ENCODE results near the gene MT1F. TPM values are rescaled to one million over a fixed set of nuclear protein-coding genes. Genes with fewer than 3 reads are reported as not detected.

Gene MT1F
- total and polyA plus RNA-seq, 5 donors from 2014 or later: 6.8 to 88.5 (median 34.4) TPM

DNA sequence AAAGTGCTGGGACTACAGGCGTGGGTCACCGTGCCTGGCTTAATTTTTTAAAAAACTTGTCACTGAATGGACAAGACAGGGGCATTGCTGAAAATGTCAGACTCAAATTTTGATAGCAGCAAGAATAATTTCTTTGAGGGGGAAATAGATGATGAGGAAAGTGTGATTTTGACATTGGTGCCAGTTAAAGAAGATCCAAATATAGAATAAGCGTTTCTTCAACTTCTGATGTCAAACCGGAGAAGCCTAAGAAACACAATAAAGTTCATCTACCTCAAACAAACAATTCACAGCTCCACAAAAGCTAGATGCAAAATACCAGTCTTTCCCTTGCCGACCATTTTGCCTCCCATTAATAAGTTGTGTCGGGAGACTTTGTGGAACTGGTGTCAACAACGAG, 29.0 kb downstream of the MT1F start:
- DNase-seq (no peak), ATAC-seq (ENCODE audit: low read depth in 2 of 2) (no peak)
- Mint-ChIP-seq H3K27ac (no peak overlapping the region), H3K4me3 (no peak overlapping the region), H3K27me3 (no peaks in the 10 kb centered on the region), H3K9me3 (peaks cover 0 to 4% (median 1%) of the 10 kb centered on the region in 7 donors), H3K36me3 (peaks cover 18% of the 10 kb centered on the region), H3K4me1 (peaks cover 10 to 23% (median 18%) of the 10 kb centered on the region in 4 donors)
- Histone ChIP-seq H3K4me3 (ENCODE audit: low read depth, low read length) (no peak overlapping the region), H3K27ac (ENCODE audit: insufficient read depth, low read length, poor library complexity, severe bottlenecking) (no peak overlapping the region), H3K36me3 (ENCODE audit: control insufficient read depth, insufficient read depth, low read length) (no peaks in the 10 kb centered on the region), H3K4me1 (ENCODE audit: control insufficient read depth, insufficient read depth, low read length, poor library complexity, severe bottlenecking) (peaks cover 24% of the 10 kb centered on the region), H3K9me3 (ENCODE audit: control insufficient read depth in 2 of 2, low read length in 2 of 2) (no peaks in the 10 kb centered on the region), H3K27me3 (ENCODE audit: control insufficient read depth, insufficient read depth, low read length) (no peaks in the 10 kb centered on the region)

DNA sequence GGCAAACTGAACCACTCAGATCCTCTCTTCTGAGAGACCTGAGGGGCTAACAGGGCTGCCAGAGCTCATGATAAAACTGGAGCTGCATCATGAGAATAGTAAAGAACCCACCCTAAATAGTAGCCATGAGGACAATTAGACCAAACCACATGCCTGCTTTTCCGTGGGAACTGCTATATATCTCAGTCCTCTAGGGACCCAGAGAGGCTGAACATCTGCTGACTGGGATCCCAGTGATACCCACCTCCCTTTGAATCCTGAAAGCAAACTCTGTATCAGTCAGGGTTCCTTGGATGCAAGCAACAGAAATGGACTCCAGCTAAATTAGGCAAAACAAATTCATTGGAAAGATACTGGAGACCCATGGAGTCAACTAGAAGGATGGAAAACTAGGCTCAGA, 31.0 kb downstream of the MT1F start:
- Mint-ChIP-seq H3K36me3 (peaks cover 17% of the 10 kb centered on the region), H3K27ac (no peak overlapping the region), H3K4me1 (peaks cover 7 to 12% (median 8%) of the 10 kb centered on the region in 4 donors), H3K4me3 (peak overlapping the region in 2 of 4 donors; percentile 24 to 44), H3K27me3 (no peaks in the 10 kb centered on the region), H3K9me3 (peaks cover 0 to 4% (median 0%) of the 10 kb centered on the region in 7 donors)
- Histone ChIP-seq H3K36me3 (ENCODE audit: control insufficient read depth, insufficient read depth, low read length) (no peaks in the 10 kb centered on the region), H3K4me3 (ENCODE audit: low read depth, low read length) (no peak overlapping the region), H3K27ac (ENCODE audit: insufficient read depth, low read length, poor library complexity, severe bottlenecking) (no peak overlapping the region), H3K9me3 (ENCODE audit: control insufficient read depth in 2 of 2, low read length in 2 of 2) (no peaks in the 10 kb centered on the region), H3K27me3 (ENCODE audit: control insufficient read depth, insufficient read depth, low read length) (no peaks in the 10 kb centered on the region), H3K4me1 (ENCODE audit: control insufficient read depth, insufficient read depth, low read length, poor library complexity, severe bottlenecking) (peaks cover 4% of the 10 kb centered on the region)
- ATAC-seq (ENCODE audit: low read depth in 2 of 2) (no peak), DNase-seq (no peak)

DNA sequence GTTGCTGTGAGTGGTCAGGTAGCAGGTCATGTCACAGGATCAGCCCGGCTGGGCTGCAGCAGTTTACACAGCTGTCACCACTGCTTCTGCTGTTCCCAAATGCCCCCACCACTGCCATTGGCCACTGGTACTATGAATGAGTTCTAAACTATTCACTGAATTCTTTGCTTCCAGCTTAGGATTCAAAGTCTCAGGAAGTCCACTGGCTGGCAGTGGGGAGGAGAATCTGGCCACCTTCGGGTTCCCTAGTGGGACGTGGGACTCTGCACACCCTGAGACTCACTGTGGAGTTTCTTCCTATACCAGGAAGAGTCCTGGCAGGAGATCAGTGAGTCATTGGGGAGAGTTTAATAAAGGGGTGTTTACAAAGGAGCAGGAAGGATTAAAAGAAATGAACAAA, 31.4 kb downstream of the MT1F start:
- Mint-ChIP-seq H3K27me3 (no peaks in the 10 kb centered on the region), H3K36me3 (peaks cover 12% of the 10 kb centered on the region), H3K4me3 (no peak overlapping the region), H3K4me1 (peaks cover 3 to 8% (median 4%) of the 10 kb centered on the region in 4 donors), H3K27ac (no peak overlapping the region), H3K9me3 (peaks cover 0 to 4% (median 0%) of the 10 kb centered on the region in 7 donors)
- no peaks in the 10 kb centered on the region for H3K9me3 ChIP-seq (ENCODE audit: control insufficient read depth in 2 of 2, low read length in 2 of 2)
- H3K4me3 ChIP-seq (ENCODE audit: low read depth, low read length): no peak overlapping the region
- peaks cover under 1% of the 10 kb centered on the region for H3K4me1 ChIP-seq (ENCODE audit: control insufficient read depth, insufficient read depth, low read length, poor library complexity, severe bottlenecking)
- ATAC-seq (ENCODE audit: low read depth in 2 of 2) (no peak), DNase-seq (no peak)
- H3K27me3 ChIP-seq (ENCODE audit: control insufficient read depth, insufficient read depth, low read length): no peaks in the 10 kb centered on the region
- H3K36me3 ChIP-seq (ENCODE audit: control insufficient read depth, insufficient read depth, low read length): no peaks in the 10 kb centered on the region
- H3K27ac ChIP-seq (ENCODE audit: insufficient read depth, low read length, poor library complexity, severe bottlenecking): no peak overlapping the region

DNA sequence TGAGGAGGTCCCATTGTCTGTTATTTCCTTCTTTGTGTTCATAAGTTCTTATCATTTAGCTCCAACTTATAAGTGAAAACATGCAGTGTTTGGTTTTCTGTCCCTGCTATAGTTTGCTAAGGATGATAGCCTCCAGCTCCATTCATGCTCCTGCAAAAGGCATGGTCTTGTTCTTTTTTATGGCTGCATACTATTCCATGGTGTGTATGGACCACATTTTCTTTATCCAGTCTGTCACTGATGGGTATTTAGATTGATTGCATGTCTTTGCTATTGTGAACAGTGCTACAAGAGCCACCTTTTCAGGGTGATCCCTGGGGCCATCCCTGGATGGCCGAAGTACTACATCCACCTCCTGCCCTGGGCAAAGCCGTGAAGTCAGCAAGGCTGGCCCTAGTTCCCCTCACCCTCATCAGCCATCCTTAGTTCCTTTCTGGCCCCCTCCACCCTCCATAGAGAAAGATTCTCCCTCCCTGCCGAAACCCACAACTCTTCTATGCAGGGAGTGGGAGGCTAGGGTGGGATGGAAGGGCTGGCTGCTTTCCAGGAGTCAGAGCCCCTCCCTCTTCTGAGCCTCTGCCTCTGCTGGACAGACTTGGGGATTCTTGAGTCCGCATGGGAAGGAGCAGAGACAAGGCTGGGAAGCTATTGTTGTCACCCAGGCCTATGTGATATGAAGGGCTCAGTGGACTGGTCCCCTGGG, 32.8 kb downstream of the MT1F start:
- Mint-ChIP-seq H3K9me3 (peaks cover 0 to 4% (median 0%) of the 10 kb centered on the region in 7 donors), H3K27ac (peak overlapping the region in 1 of 3 donors; percentile 62), H3K36me3 (peaks cover 7% of the 10 kb centered on the region), H3K27me3 (no peaks in the 10 kb centered on the region), H3K4me1 (peaks cover 0 to 6% (median 0%) of the 10 kb centered on the region in 4 donors), H3K4me3 (no peak overlapping the region)
- ATAC-seq (ENCODE audit: low read depth in 2 of 2) (no peak), DNase-seq (no peak)
- Histone ChIP-seq H3K4me3 (ENCODE audit: low read depth, low read length) (no peak overlapping the region), H3K36me3 (ENCODE audit: control insufficient read depth, insufficient read depth, low read length) (no peaks in the 10 kb centered on the region), H3K9me3 (ENCODE audit: control insufficient read depth in 2 of 2, low read length in 2 of 2) (no peaks in the 10 kb centered on the region), H3K4me1 (ENCODE audit: control insufficient read depth, insufficient read depth, low read length, poor library complexity, severe bottlenecking) (no peaks in the 10 kb centered on the region), H3K27ac (ENCODE audit: insufficient read depth, low read length, poor library complexity, severe bottlenecking) (no peak overlapping the region), H3K27me3 (ENCODE audit: control insufficient read depth, insufficient read depth, low read length) (no peaks in the 10 kb centered on the region)

DNA sequence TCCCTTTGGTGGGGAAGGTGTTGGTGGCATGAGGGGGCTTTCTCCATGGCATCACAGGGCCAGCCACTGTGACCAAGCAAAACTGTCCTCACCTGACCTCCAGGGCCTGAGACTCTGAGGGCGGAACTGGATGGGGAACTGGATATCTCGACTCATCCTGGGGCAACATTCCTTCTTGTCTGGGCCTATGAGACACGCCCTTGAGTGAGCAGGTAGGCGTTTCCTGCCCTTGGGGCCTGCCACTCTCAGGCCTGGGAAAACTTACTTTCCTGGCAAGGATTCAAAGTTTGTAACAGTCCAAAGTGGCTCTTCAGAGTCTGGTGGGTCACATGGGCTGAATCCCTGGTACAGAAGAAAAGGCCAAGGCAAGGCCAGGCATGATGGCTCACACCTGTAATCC, 34.1 kb downstream of the MT1F start:
- H3K27ac Mint-ChIP-seq: no peak overlapping the region

DNA sequence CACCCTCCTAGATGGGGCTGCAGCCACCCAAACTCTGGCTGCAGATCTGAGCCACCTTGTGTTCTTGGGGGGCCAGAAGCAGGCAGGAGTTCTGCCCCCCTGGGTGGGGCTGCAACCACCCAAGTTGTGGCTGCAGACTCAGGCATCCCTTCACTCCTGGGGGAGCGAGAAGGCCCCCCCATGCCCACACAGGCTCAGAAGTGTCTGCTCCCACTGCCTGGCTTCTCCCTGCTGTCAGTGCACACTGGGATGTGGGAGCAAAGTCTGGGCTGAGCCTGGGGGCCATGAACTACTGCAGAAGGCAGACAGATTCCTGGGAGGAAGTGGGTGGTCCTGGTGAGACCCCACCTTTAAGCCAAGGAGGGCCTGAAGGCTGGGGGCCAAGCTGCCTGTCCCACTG, 37.5 kb downstream of the MT1F start:
- Histone ChIP-seq H3K4me1 (ENCODE audit: control insufficient read depth, insufficient read depth, low read length, poor library complexity, severe bottlenecking) (no peaks in the 10 kb centered on the region), H3K27me3 (ENCODE audit: control insufficient read depth, insufficient read depth, low read length) (no peaks in the 10 kb centered on the region), H3K36me3 (ENCODE audit: control insufficient read depth, insufficient read depth, low read length) (no peaks in the 10 kb centered on the region), H3K9me3 (ENCODE audit: control insufficient read depth in 2 of 2, low read length in 2 of 2) (no peaks in the 10 kb centered on the region), H3K4me3 (ENCODE audit: low read depth, low read length) (no peak overlapping the region), H3K27ac (ENCODE audit: insufficient read depth, low read length, poor library complexity, severe bottlenecking) (no peak overlapping the region)
- Mint-ChIP-seq H3K27ac (no peak overlapping the region), H3K27me3 (peaks cover 4% of the 10 kb centered on the region), H3K4me3 (no peak overlapping the region), H3K4me1 (peaks cover 0 to 6% (median 0%) of the 10 kb centered on the region in 4 donors), H3K36me3 (no peaks in the 10 kb centered on the region), H3K9me3 (peaks cover 0 to 6% (median 0%) of the 10 kb centered on the region in 7 donors)
- ATAC-seq (ENCODE audit: low read depth in 2 of 2) (no peak), DNase-seq (no peak)

More for the DNA sequence above, 34.1 kb downstream of the MT1F start:
- Mint-ChIP-seq H3K4me3 (no peak overlapping the region), H3K27me3 (no peaks in the 10 kb centered on the region), H3K9me3 (peaks cover 0 to 1% (median 0%) of the 10 kb centered on the region in 7 donors), H3K36me3 (no peaks in the 10 kb centered on the region), H3K4me1 (peaks cover 0 to 6% (median 0%) of the 10 kb centered on the region in 4 donors)
- DNase-seq: no peak
- H3K9me3 ChIP-seq (ENCODE audit: control insufficient read depth in 2 of 2, low read length in 2 of 2): no peaks in the 10 kb centered on the region
- no peaks in the 10 kb centered on the region for H3K4me1 ChIP-seq (ENCODE audit: control insufficient read depth, insufficient read depth, low read length, poor library complexity, severe bottlenecking)
- H3K27me3 ChIP-seq (ENCODE audit: control insufficient read depth, insufficient read depth, low read length): no peaks in the 10 kb centered on the region
- H3K27ac ChIP-seq (ENCODE audit: insufficient read depth, low read length, poor library complexity, severe bottlenecking): no peak overlapping the region
- no peak overlapping the region for H3K4me3 ChIP-seq (ENCODE audit: low read depth, low read length)
- ATAC-seq (ENCODE audit: low read depth in 2 of 2): no peak
- no peaks in the 10 kb centered on the region for H3K36me3 ChIP-seq (ENCODE audit: control insufficient read depth, insufficient read depth, low read length)

DNA sequence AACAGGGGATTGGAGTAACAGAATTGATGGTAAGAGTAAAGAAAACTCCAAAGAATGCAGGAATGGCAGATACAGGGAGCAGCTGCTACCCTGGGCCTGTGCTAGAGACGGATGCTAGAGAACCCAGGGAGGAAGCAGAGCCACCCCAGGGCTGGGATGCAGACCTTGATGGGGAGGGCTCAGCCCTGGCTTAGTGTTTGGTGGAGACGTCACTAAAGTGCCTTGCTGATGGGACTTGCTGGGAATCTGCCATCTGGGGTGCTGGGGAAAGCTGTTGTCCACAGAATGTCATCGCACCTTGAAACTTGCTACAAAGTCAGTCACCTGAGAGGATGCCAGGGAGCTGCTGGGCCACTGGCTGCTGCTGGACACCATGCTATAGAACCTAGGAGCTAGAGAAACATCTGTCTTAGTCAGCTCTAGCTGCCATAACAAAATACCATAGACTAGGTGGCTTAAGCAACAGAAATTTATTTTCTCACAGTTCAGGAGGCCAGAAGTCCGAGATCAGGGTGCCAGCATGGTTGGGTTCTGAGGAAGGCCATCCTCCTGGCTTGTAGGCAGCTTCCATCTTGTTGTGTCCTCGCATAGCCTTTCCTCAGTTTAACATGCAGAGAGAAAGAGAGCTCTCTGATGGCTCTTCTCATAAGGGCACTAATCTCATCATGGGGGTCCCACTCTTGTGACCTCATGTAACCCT, 39.8 kb downstream of the MT1F start:
- Histone ChIP-seq H3K27me3 (ENCODE audit: control insufficient read depth, insufficient read depth, low read length) (no peaks in the 10 kb centered on the region), H3K27ac (ENCODE audit: insufficient read depth, low read length, poor library complexity, severe bottlenecking) (no peak overlapping the region), H3K4me3 (ENCODE audit: low read depth, low read length) (no peak overlapping the region), H3K36me3 (ENCODE audit: control insufficient read depth, insufficient read depth, low read length) (no peaks in the 10 kb centered on the region), H3K9me3 (ENCODE audit: control insufficient read depth in 2 of 2, low read length in 2 of 2) (no peaks in the 10 kb centered on the region), H3K4me1 (ENCODE audit: control insufficient read depth, insufficient read depth, low read length, poor library complexity, severe bottlenecking) (no peaks in the 10 kb centered on the region)
- Mint-ChIP-seq H3K4me3 (no peak overlapping the region), H3K27ac (no peak overlapping the region), H3K4me1 (peaks cover 0 to 12% (median 7%) of the 10 kb centered on the region in 4 donors), H3K27me3 (peaks cover 4% of the 10 kb centered on the region), H3K36me3 (no peaks in the 10 kb centered on the region), H3K9me3 (peaks cover 0 to 6% (median 0%) of the 10 kb centered on the region in 7 donors)
- ATAC-seq (ENCODE audit: low read depth in 2 of 2) (no peak), DNase-seq (no peak)
